Measurements from ENCODE around the gene FOXD1.

Gene FOXD1

DNA sequence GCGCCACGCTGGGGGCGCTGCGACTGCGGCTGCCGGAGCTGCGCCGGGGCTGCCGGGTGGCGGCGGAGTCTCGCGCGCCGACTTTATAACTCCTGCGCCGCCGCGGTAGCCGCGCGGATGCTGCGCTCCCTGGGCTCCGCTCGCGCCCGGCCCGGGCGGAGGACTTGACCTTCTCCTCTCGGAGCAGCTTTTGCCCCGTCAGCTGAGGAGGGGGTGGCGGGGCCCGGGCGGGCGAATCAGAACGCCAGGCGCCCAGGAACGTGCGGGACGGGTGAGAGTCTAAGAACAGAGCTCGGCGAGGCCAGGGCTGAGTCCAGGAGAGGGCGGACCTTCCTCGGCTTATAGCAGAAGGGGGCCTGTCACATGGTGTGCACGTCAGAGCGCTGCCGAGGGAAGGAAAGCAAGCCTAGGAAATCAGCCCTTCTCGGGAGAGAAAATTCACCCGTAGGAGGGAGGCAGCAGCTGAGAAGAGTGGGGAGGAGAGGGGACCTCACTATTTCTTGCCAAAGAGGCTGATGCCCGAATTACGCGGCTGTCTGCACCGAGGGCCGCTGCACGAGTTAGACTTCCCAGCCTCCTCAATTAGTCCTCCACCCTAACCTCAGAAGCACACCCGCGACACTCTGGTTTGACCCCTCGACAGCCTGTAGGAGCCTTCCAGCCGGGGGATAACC lies at the start of gene FOXD1:
FOXD1 (minus strand) TSS at position 315 of the 674 bp plus-strand sequence. CDS start 415 bp downstream, outside the sequence.
- peak; percentile 89 for DNase-seq (ENCODE audit: low read depth)
- TF ChIP-seq, protein P1, sequence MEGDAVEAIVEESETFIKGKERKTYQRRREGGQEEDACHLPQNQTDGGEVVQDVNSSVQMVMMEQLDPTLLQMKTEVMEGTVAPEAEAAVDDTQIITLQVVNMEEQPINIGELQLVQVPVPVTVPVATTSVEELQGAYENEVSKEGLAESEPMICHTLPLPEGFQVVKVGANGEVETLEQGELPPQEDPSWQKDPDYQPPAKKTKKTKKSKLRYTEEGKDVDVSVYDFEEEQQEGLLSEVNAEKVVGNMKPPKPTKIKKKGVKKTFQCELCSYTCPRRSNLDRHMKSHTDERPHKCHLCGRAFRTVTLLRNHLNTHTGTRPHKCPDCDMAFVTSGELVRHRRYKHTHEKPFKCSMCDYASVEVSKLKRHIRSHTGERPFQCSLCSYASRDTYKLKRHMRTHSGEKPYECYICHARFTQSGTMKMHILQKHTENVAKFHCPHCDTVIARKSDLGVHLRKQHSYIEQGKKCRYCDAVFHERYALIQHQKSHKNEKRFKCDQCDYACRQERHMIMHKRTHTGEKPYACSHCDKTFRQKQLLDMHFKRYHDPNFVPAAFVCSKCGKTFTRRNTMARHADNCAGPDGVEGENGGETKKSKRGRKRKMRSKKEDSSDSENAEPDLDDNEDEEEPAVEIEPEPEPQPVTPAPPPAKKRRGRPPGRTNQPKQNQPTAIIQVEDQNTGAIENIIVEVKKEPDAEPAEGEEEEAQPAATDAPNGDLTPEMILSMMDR (IDR thresholded peaks at IDR 0.05; ENCODE audit: low read depth, low read length, missing control alignments), result peak; percentile 3
- peak within 1 kb of the TSS; percentile 70 for H3K4me3 ChIP-seq (ENCODE audit: low read depth, low read length)
- in situ Hi-C loops (cut with HindIII; ENCODE audit: low sequenced_read_pairs), result loop anchor here (25.0 kb wide), 2 partner anchors 136 to 536 kb away; no protein-coding TSS in a partner anchor

DNA sequence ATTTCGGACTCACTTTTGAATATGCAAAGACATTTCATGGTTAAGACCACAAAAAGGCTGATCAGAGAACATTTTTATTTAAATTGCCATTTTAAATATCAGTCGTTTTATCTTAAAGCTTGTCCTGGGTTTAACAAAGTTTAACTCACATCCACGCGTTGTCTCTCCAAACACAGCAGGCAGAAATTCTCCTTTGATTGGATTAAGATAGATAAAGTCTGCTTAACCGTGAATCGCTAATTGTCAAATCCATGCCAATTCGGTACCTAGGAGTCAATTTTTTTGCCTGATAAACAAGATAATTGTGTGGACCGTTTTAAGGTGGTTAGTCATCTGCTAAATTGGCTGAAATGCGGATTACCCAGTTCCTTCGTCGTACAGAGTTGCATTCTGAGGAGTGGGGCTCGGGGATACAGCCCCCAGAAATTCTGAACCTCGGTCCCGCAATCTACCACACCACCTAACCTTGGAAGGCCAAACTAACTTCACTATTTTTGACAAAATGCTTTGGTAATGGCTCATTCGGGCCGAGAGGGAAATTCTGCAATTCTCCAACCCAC lies 49.0 kb upstream of the FOXD1 start:
- peak overlapping the region; percentile 90 for H3K4me3 ChIP-seq (ENCODE audit: low read depth, low read length)
- DNase-seq (ENCODE audit: low read depth), result no peak
- TF ChIP-seq, protein P1 (IDR thresholded peaks at IDR 0.05; ENCODE audit: low read depth, low read length, missing control alignments), result no peak
- in situ Hi-C loops (cut with HindIII; ENCODE audit: low sequenced_read_pairs), result no loop called here

DNA sequence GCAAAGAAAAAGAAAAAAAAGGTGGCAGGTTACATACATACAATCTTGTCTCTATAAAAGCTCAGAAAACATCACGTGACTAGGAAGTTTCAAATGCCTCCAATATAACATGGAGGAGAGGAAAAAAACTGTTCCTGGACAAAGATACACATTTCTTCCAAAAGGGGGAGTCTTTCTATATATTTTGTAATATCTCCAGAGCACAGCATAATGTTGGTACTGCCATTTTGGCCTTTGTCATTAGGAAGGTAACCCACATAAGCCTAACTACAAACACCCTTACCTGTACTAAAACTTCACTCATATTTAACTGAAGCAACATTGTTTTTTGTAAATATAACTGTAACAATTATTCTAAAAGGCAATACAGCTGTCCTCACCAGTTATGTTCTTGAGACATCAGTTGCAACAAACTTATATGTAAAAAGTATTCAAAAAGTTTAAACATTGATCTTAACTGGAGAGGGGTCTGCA lies 48.4 kb upstream of the FOXD1 start:
- TF ChIP-seq, protein P1 (IDR thresholded peaks at IDR 0.05; ENCODE audit: low read depth, low read length, missing control alignments), result peak; percentile 28
- H3K4me3 ChIP-seq (ENCODE audit: low read depth, low read length), result peak overlapping the region; percentile 90
- in situ Hi-C loops (cut with HindIII; ENCODE audit: low sequenced_read_pairs), result no loop called here
- peak; percentile 41 for DNase-seq (ENCODE audit: low read depth)

DNA sequence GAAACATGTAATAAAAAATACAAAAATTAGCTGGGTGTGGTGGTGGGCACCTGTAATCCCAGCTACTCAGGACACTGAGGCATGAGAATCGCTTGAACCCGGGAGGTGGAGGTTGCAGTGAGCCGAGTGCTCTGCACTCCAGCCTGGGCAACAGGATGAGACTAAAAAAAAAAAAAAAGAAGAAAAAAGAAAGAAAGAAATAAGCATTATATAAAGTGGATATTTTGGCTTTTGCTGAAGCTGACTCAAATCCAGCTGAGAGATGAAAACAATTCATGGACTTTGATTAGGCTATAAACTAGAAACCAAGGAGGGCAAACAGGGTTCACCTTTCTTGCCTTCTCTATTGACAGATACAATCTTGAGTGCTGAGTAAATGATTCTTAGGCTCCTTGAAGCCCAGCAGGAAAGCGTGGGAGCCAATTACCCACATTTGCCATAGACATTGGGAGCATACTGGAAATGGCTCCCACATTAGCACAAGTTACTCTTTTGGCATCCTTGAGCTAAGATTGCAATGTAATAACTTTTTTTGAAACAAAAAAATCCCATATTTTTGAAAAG lies 47.3 kb upstream of the FOXD1 start:
- no peak for DNase-seq (ENCODE audit: low read depth)
- TF ChIP-seq, protein P1 (IDR thresholded peaks at IDR 0.05; ENCODE audit: low read depth, low read length, missing control alignments), result no peak
- no peak overlapping the region for H3K4me3 ChIP-seq (ENCODE audit: low read depth, low read length)
- in situ Hi-C loops (cut with HindIII; ENCODE audit: low sequenced_read_pairs), result no loop called here

DNA sequence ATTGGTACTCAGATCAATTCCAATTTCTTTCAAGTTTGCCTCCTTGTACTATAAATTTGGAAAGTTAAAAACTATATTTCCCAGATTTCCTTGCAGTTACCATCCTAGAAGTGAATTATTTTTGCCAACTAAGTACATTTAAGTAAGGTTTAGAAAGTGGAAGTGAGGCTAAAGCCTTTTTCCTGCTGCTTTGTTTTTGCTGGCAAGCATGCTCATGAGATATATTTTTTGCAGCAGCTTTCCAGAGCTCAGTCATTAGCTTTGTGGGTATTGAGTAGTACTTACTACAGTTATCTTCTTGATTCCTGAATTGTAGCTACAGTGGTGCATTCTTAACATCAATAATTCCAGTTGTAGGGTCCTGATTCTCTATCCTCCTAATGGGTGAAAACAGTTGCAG lies 46.1 kb upstream of the FOXD1 start:
- TF ChIP-seq, protein P1 (IDR thresholded peaks at IDR 0.05; ENCODE audit: low read depth, low read length, missing control alignments), result no peak
- in situ Hi-C loops (cut with HindIII; ENCODE audit: low sequenced_read_pairs), result no loop called here
- H3K4me3 ChIP-seq (ENCODE audit: low read depth, low read length), result no peak overlapping the region
- no peak for DNase-seq (ENCODE audit: low read depth)

DNA sequence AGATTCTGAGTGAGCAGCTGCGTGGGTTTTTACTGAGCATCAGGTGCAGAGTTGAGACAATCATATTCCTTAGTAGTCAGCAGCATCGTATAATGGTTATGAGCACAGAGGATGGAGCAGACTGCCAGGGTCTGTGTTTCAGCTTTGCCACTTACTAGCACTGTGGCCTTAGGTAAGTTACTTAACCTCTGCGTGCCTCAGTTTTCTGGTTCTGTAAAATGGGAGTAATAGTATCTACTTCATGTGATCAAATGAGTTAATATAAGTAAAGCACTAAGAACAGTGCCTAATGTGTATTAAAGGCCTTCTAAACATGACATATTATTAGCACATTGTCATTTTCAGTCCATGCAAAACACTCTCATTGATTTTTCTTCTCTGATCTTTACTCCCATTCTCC lies 44.8 kb upstream of the FOXD1 start:
- TF ChIP-seq, protein P1 (IDR thresholded peaks at IDR 0.05; ENCODE audit: low read depth, low read length, missing control alignments), result no peak
- in situ Hi-C loops (cut with HindIII; ENCODE audit: low sequenced_read_pairs), result no loop called here
- no peak for DNase-seq (ENCODE audit: low read depth)
- H3K4me3 ChIP-seq (ENCODE audit: low read depth, low read length), result no peak overlapping the region
